C4-2B (cell line): ENCODE data around the gene DYRK1B.

ENCODE experiments used
- ZFX ChIP-seq: fragments of 450-650 bp; IDR thresholded peaks from 2 replicates; pipeline ENCODE4 v1.6.1; 2017
- TF ChIP-seq, protein P1 (sequence below): fragments of 450-650 bp; conservative IDR thresholded peaks from 2 replicates; pipeline ENCODE4 v1.5.1; 2017; ENCODE audit warnings: mild to moderate bottlenecking

DNA sequence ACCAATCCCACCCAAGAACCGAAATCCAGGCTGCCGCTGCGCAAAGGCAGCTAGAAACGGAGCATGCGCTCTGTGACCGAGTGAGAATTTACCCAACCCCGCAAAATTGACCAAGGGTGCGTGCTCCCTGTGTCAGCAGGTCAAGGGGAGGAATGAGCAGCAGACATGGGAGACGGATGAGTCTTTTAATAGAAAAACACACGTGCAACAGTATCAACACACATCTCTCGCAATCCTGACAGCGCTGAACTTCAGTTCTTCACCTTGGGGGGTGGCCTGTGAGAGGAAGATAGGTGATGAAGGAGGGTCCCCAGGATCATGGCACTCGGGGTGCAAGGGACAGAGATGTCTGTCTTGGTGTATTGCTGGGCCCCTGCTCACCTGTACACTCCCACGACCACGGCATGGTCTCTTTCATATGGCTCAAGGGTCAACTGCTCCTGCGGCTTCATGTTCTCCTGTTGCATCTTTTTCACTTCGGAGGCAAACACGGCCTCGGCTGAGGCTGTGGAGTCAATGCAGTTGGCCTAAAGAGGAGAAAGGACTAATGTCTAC is 402 bp upstream of the DYRK1B start:
- TF ChIP-seq, protein P1, sequence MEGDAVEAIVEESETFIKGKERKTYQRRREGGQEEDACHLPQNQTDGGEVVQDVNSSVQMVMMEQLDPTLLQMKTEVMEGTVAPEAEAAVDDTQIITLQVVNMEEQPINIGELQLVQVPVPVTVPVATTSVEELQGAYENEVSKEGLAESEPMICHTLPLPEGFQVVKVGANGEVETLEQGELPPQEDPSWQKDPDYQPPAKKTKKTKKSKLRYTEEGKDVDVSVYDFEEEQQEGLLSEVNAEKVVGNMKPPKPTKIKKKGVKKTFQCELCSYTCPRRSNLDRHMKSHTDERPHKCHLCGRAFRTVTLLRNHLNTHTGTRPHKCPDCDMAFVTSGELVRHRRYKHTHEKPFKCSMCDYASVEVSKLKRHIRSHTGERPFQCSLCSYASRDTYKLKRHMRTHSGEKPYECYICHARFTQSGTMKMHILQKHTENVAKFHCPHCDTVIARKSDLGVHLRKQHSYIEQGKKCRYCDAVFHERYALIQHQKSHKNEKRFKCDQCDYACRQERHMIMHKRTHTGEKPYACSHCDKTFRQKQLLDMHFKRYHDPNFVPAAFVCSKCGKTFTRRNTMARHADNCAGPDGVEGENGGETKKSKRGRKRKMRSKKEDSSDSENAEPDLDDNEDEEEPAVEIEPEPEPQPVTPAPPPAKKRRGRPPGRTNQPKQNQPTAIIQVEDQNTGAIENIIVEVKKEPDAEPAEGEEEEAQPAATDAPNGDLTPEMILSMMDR, result no peak
- no peak for TF ChIP-seq ZFX
